Left lobe of liver (tissue), 2 donors: ENCODE data around the gene AUH. TPM values are rescaled to one million over a fixed set of nuclear protein-coding genes. Genes with fewer than 3 reads are reported as not detected.

ENCODE experiments used
- ATAC-seq: fragments of 200-7000 bp; cut with Tn5 transposase; one replicate; pipeline ENCODE4 v1.9.1; 2020; ENCODE audit warnings: mild to moderate bottlenecking, moderate library complexity
- DNase-seq: peaks from one replicate; pipeline ENCODE4 v3.0.0-alpha.2; 2020; ENCODE audit warnings: low spot score
- total RNA-seq: library from RNA; stranded (reverse); gene quantifications from one replicate; pipeline ENCODE4 v1.2.1, GENCODE V29; 2021
- donor health status: DM: no; HTN: no; CAD: no; lungs with moderate emphysema.
- donor health status: DM: no; HTN: yes; CAD: no.

The AUH gene
- total RNA-seq, 1 donor from 2014 or later: 14.6 TPM

- peak; percentile 81 for DNase-seq
- peak; percentile 58 for ATAC-seq
These were observed 168.5 kb downstream of the AUH start for GRCh38 chr9:91193087-91193657.

- ATAC-seq: no peak
These were observed 169.2 kb downstream of the AUH start for GRCh38 chr9:91192381-91193086.

DNA sequence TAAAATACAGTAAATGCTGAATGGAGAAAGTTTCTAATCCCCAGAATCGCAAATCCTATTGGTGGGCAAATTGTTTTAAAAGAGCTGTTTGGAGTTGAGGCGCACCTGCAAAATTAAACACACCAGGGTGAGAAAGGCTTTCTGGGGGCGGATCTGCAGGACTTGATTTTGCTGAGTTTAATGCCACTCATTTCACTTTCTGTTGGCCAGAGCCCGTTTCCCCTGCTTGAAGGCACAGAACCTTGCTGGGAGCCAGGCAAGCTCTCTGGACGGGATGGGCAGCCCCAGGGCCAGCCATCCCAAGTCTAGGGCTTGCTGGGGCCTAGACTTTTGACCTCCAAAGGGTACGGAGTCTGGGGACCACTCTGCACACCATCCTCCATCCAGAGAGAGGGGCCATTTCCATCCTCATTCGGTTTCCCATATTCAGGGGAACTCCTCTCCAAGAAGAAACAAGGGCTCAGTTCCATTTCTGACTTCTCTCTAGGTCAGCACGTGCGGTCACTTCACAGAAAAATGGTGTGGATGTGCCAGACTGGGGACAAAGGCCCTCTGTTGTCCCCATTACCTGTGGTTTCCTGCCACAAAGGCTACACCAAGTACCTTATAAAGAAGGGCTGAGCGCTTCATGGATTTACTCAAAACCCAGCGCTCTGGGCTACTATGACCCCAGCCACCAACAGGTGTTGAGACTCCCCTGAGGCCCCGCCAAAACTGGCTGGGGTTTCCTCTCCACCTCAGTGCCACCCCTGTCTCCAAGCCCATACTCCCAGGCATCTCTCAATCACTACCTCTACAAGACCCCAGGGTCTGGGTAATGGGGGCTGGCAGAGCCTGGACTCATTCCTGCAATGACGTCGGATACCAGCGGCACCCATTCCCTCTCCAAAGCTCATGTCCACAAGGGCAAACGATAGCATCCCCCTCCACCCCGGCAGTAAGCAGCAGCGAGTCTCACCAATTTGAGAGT, 170.0 kb downstream of the AUH start:
- DNase-seq (no peak), ATAC-seq (no peak)

More at GRCh38 chr9:91192381-91193086, 169.2 kb downstream of the AUH start:
- DNase-seq: peak; percentile 44

GRCh38 chr9:91190062-91190461, 171.7 kb downstream of the AUH start:
- DNase-seq (no peak), ATAC-seq (no peak)

DNA sequence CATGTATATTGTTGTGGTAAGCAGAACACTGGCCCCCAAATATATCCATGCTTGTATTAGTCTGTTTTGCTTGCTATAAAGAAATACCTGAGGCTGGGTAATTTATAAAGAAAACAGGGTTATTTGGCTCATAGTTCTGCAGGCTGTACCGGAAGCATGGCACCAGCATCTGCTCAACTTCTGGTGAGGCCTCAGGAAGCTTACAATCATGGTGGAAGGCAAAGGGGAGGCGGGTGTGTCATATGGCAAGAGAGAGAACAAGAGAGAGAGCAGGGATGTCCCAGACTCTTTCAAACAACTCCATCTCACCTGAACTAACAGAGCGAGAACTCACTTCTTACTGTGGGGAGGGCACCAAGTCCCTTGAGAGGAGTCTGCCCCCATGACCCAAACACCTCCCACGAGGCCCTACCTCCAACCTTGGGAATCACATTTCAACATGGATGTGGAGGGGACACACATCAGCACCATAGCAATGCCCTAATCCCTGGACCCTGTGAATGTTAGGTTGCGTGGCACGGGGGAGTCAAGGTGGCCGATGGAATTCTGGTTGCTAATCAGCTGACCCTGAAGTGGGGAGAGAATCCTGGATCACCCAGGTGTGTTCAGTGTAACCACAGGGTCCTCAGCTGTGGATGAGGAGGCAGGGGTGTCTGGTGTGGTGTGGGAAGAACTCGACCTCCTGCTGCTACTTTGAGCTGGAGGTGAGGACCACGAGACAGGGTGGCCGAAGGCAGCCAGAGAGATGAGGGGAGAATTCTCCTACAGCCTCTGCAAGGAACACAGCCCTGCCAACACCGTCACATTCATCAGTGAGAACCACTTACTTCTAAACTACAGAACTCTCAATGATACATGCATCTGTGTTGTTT, 172.8 kb downstream of the AUH start:
- DNase-seq (no peak), ATAC-seq (no peak)

DNA sequence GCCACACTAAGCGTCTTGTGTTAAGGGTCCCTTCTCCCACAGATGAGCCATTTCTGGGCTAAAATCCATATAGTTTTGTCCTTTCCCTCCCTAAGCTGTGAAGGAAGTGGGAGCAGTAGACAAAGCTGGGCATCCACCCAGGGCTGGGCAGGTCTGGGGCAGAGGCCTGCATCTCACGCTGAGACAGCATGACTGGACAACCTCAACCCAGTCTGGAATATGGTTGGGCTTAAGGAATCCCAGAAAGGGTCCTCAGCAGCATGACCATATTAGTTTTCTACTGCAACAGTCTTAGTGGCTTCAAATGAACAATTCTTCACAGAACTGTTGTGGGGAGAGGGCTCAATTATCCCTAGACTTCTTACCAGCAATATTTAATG, 173.8 kb downstream of the AUH start:
- ATAC-seq: no peak

DNA sequence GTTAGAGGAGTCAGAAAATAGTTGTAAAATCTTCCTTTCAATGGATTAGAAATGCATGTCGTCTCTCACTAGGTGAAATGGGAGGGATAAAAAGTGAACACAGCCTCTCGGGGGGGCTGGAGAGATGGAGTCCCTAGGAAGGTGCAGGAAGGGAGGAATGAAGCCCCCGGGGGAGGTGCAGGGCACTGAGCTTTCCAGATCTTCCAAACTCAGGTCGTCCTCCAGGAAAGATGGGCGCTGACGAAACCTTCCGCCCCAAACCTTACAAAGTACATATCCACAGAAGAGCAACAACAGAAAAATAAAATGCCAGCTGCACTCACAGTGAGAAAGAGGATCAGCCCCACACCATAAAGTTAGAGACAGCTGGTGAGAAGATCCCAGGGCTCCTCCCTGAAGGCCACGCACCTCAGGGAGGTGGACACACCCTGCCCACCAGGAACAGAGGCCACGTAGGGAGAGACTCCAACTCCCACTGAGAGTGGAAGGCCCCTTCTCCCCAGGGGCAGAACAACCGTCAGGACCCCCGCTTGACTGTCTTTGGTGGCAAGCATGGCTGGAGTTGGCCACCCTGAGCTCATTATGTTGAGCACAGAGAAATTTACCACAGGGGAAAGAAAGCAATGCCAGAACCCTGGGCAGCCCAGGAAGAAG, 174.3 kb downstream of the AUH start:
- ATAC-seq (no peak), DNase-seq (no peak)

More for the DNA sequence above, 173.8 kb downstream of the AUH start:
- no peak for DNase-seq

GRCh38 chr9:91186632-91187108, 175.0 kb downstream of the AUH start:
- DNase-seq: no peak
- no peak for ATAC-seq

DNA sequence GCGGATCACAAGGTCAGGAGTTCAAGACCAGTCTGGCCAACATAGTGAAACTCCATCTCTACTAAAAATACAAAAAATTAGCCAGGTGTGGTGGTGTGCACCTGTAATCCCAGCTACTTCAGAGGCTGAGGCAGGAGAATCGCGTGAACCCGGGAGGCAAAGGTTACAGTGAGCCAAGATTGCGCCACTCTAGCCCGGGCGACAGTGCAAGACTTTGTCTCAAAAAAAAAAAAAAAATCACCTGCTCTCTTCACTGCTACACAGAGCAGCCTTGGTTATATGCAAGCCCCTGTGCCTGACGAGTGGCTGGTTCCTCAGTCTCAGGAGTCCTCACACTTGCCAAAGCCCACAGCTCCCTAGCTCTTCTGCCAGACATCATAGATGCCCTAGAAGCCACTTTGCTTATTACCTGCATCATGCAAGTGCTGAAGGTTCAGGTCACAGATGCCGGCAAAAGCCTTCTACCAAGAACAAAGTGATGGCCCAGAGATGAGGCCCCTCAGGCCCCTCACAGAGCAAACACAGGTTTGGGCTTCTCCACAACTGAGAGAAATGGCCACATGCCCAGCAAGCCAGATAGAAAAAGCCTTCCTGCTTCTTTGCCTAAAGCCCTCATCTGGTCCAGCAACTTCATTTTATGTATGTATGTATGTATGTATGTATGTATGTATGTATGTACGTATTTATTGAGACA, 176.4 kb downstream of the AUH start:
- DNase-seq (peak; percentile 59), ATAC-seq (peak; percentile 79)

GRCh38 chr9:91182429-91183225, 179.1 kb downstream of the AUH start:
- ATAC-seq (peak; percentile 70), DNase-seq (peak; percentile 70)

GRCh38 chr9:91181541-91181940, 180.2 kb downstream of the AUH start:
- ATAC-seq (no peak), DNase-seq (no peak)

- ATAC-seq: no peak
- DNase-seq: no peak
These were observed 180.8 kb downstream of the AUH start for GRCh38 chr9:91180930-91181268.

- no peak for ATAC-seq
- DNase-seq: no peak
These were observed 181.3 kb downstream of the AUH start for GRCh38 chr9:91180240-91180929.

- no peak for DNase-seq
These were observed 182.2 kb downstream of the AUH start for GRCh38 chr9:91179237-91180138.

GRCh38 chr9:91178281-91179236, 183.2 kb downstream of the AUH start:
- DNase-seq (no peak), ATAC-seq (no peak)

More at GRCh38 chr9:91179237-91180138, 182.2 kb downstream of the AUH start:
- no peak for ATAC-seq
